Peyer's patch (tissue), 4 donors: Measurements from ENCODE around the gene GCNT1.

ENCODE experiments used
- POLR2A ChIP-seq, 2 donors: fragments of 450-650 bp; IDR thresholded peaks; one replicate each; pipeline ENCODE4 v1.5.1; 2017; ENCODE audit warnings: antibody characterized with exemption in 2 of 2, mild to moderate bottlenecking in 2 of 2, moderate library complexity in 2 of 2
- TF ChIP-seq, protein P1 (sequence below), 6 experiments: fragments of 450-650 bp in 4 of 6; fragments of 200-600 bp in 2 of 6; sonication (generic) in 1 of 6; IDR thresholded peaks; one replicate each; pipeline ENCODE4 v1.5.1; 2017 to 2019; ENCODE audit warnings: antibody characterized with exemption in 6 of 6, mild to moderate bottlenecking in 3 of 6, moderate library complexity in 1 of 6

DNA sequence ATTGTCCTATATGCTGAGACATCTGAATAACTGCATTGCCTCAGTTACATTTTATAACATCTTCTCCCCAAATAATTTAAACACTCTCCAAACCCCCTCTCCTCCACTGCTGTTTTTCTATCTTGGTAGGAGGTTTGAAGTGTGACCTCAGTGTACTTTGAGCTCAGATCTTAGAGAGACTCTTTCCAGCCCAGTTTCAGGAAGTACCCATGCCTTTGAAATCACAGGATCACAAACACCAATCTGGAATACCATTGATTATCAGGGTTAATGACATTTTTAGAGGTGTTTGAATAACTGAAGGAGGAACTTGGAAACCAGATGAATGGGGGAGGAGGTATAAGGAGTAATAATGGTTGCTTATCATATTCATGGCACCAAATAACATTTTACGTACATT is 93.2 kb downstream of the GCNT1 start:
- TF ChIP-seq POLR2A (IDR thresholded peaks at IDR 0.05): no peak
- TF ChIP-seq, protein P1, sequence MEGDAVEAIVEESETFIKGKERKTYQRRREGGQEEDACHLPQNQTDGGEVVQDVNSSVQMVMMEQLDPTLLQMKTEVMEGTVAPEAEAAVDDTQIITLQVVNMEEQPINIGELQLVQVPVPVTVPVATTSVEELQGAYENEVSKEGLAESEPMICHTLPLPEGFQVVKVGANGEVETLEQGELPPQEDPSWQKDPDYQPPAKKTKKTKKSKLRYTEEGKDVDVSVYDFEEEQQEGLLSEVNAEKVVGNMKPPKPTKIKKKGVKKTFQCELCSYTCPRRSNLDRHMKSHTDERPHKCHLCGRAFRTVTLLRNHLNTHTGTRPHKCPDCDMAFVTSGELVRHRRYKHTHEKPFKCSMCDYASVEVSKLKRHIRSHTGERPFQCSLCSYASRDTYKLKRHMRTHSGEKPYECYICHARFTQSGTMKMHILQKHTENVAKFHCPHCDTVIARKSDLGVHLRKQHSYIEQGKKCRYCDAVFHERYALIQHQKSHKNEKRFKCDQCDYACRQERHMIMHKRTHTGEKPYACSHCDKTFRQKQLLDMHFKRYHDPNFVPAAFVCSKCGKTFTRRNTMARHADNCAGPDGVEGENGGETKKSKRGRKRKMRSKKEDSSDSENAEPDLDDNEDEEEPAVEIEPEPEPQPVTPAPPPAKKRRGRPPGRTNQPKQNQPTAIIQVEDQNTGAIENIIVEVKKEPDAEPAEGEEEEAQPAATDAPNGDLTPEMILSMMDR (IDR thresholded peaks at IDR 0.05): no peak
